Activated CD4-positive, alpha-beta T cell treated with anti-CD3 and anti-CD28 coated beads, Interleukin-2, amount 10 ng/mL, durations not matched to agents 7 days and 5 days (primary cell): ENCODE data around the gene SH3D19. TPM values are rescaled to one million over a fixed set of nuclear protein-coding genes. Genes with fewer than 3 reads are reported as not detected.

Experiments
- CTCF ChIA-PET: fragments of 350-600 bp; sonication (Branson Sonifier 250); formaldehyde crosslinking; loops from one replicate; lab custom pipeline; 2021; ENCODE audit warnings: antibody characterized with exemption; lab: Charles Lee
- POLR2A ChIA-PET: fragments of 350-600 bp; sonication (Branson Sonifier 250); formaldehyde crosslinking; loops from one replicate; lab custom pipeline; 2021; ENCODE audit warnings: antibody characterized with exemption; lab: Charles Lee
- DNase-seq: peaks from one replicate; pipeline ENCODE4 v3.0.0-alpha.2; 2020
- H3K27ac Mint-ChIP-seq: one replicate; pipeline ENCODE4 v1.8.0; 2021; ENCODE audit warnings: mild to moderate bottlenecking, moderate library complexity, mixed read lengths
- H3K27me3 Mint-ChIP-seq: one replicate; pipeline ENCODE4 v1.8.0; 2021; ENCODE audit warnings: mixed read lengths
- H3K36me3 Mint-ChIP-seq: one replicate; pipeline ENCODE4 v1.8.0; 2021; ENCODE audit warnings: low read depth, mixed read lengths
- H3K4me1 Mint-ChIP-seq: one replicate; pipeline ENCODE4 v1.8.0; 2021; ENCODE audit warnings: mixed read lengths
- H3K4me3 Mint-ChIP-seq: one replicate; pipeline ENCODE4 v1.8.0; 2021; ENCODE audit warnings: mild to moderate bottlenecking, moderate library complexity, mixed read lengths
- H3K9me3 Mint-ChIP-seq: one replicate; pipeline ENCODE4 v1.8.0; 2021; ENCODE audit warnings: mixed read lengths
- total RNA-seq, 2 experiments: library from RNA; stranded (reverse); gene quantifications; one replicate each; pipeline ENCODE4 v1.2.3, GENCODE V29; 2021

Gene SH3D19
- total RNA-seq, 2 experiments from 2014 or later: not detected

DNA sequence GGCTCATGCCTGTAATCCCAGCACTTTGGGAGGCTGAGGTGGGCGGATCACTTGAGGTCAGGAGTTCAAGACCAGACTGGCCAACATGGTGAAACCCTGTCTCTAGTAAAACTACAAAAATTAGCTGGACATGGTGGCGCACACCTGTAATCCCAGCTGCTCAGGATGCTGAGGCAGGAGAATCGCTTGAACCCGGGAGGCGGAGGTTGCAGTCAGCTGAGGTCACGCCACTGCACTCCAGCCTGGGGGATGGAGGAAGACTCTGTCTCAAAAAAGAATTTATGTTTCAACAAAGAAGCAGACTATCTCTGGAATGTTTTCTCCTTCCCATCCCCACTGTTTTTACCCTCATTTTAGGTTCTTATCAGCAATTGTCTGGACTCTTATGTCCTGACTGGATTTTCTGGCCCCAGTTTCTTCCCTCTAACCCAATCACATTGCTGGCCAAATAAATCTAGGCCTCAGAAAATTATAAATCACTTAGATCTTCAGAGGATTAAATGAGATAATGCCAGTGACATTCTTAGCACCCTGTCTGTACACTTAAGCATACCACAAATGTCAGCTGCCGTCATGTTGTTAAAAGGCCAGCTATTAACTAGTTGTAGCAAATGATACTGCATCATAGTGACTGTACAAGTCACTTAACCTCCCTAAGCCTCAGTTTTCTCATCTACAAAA is 93.3 kb downstream of the SH3D19 start:
- CTCF ChIA-PET: no interaction called here
- POLR2A ChIA-PET: no interaction called here
- Mint-ChIP-seq H3K36me3 (no peaks in the 10 kb centered on the region), H3K4me3 (no peak overlapping the region), H3K4me1 (no peaks in the 10 kb centered on the region), H3K27me3 (peaks cover 14% of the 10 kb centered on the region), H3K9me3 (no peaks in the 10 kb centered on the region), H3K27ac (no peak overlapping the region)
- DNase-seq: no peak

DNA sequence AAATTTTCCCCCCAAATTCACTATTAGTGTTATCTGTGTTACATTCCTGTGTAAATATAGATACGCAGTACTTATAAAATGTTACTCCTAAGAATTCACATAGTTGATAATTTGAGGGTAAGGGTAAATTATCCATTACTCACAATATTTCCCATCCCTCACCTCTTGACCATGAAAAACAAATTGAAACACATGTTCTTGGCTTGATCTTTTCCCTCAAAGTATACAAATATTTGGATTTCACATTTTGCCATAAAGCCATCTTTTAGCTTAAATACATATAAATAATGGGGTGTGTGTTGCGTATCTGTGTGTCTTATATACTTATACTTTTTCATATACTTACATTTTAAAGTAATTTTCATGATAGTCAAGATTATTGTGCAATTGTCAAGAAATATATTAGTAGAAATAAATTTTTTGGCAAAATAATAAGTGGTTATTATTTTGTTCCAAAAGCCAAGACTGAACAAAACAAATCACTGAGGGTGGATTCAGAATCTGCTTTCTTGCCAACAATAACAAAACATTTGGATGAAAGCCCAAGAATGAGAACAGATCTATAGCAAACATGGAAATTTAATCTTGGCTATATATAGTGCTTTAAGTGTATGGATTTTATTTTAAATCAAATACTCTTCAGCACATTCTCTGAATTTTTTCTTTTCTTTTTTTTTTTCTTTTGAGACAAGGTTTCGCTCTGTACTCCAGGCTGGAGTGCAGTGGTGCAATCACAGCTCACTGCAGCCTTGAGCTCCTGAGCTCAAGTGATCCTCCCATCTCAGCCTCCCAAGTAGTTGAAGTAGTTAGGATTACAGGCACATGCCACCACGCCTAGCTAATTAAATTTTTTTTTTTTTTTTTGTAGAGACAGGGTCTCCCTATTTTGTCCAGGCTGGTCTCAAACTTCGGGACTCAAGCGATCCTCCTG is 97.0 kb downstream of the SH3D19 start:
- no peak overlapping the region for H3K27ac Mint-ChIP-seq
- CTCF ChIA-PET: interaction anchor here (0.6 kb wide), 1 partner anchor 36 kb away, joined by 3 read pairs; no protein-coding TSS in a partner anchor
- no peak for DNase-seq
- H3K9me3 Mint-ChIP-seq: no peaks in the 10 kb centered on the region
- H3K4me1 Mint-ChIP-seq: no peaks in the 10 kb centered on the region
- POLR2A ChIA-PET: no interaction called here
- H3K27me3 Mint-ChIP-seq: peaks cover 23% of the 10 kb centered on the region
- no peaks in the 10 kb centered on the region for H3K36me3 Mint-ChIP-seq
- H3K4me3 Mint-ChIP-seq: no peak overlapping the region

DNA sequence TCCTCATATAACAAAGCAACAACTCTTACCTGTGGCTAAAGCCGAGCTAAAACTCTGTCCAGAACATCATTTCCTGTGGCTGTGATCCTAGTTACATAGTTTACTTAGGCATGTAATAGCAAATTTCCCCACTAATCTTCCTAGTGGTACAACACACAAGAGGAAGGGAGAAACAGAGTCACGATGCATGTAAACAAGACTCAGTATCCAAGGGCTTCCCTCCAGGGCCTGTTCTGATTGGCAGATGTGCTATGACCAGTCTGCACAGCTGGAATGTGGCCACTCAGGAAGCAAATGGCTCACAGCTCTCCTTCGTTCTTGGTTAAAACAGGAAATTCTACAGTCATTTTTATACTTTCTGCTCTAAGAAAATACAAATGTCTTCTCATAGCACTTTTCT is 97.7 kb downstream of the SH3D19 start:
- Mint-ChIP-seq H3K4me3 (no peak overlapping the region), H3K27me3 (peaks cover 23% of the 10 kb centered on the region), H3K27ac (no peak overlapping the region), H3K9me3 (no peaks in the 10 kb centered on the region), H3K4me1 (no peaks in the 10 kb centered on the region), H3K36me3 (no peaks in the 10 kb centered on the region)
- ChIA-PET POLR2A (no interaction called here), CTCF (no interaction called here)
- DNase-seq: no peak

DNA sequence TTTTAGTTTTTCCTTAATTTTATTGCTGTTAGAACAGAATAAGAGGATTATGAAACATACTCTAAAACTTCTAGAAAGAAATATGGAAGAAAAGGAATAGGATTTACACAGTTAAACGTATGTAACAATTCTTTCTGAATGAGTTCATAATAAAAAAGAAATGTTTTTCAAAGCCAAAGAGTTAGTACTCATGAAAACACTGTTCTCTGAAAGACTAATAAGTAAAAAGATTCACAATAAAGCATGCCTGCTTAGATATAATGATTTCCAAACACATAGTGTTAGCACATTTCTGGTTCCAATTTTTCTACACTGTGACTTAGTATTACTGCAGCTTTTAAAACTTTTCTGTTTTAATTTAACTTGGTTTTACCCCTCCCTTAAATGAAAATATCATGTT is 98.2 kb downstream of the SH3D19 start:
- Mint-ChIP-seq H3K4me3 (no peak overlapping the region), H3K27me3 (peaks cover 22% of the 10 kb centered on the region), H3K36me3 (no peaks in the 10 kb centered on the region), H3K27ac (no peak overlapping the region), H3K9me3 (no peaks in the 10 kb centered on the region), H3K4me1 (no peaks in the 10 kb centered on the region)
- POLR2A ChIA-PET: no interaction called here
- no peak for DNase-seq
- CTCF ChIA-PET: no interaction called here

DNA sequence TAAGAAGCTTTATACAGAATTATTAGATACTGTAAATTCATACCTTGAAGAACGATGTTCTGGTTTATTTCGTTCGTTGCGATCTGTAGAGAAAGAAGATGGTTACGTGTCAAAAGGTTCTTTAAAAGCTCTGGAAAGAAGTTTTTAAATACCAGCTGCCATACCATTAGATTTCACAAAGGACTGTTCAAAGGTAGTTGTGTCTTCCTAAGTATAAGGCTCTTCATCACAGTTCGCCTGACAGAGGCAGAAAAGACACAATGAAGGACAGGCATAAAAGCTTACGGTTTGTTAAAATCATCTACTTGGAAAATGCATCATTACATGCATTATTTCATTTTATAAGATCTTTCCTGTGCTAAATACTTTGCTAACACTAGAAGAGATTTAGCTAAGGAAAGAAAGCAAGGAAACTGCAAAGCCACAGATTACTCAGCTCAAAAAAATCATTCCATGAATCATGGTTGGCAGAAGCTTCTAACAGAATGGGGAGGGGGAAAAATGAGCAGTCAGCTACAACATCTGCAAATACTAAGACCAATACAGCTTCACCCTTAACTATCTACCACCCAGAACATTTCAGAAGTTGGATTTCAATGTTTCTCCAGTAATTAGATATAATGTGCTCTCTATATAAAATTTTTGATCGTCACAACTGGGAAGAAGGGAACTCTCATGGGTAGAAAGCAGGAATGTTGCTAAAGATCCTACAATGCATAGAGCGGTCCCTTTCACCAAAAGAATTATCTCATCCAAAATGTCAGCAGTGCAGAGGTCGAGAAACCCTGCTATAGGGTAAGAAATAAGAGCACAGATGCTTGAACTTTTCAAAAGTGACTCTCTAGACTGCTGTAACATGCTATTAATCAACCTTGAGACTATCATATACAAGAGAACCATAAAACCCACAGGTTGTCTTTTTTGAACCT is 99.1 kb downstream of the SH3D19 start:
- POLR2A ChIA-PET: no interaction called here
- Mint-ChIP-seq H3K36me3 (no peaks in the 10 kb centered on the region), H3K27me3 (peaks cover 23% of the 10 kb centered on the region), H3K9me3 (no peaks in the 10 kb centered on the region), H3K4me3 (no peak overlapping the region), H3K27ac (no peak overlapping the region), H3K4me1 (no peaks in the 10 kb centered on the region)
- DNase-seq: no peak
- CTCF ChIA-PET: interaction anchor here (1.1 kb wide), 1 partner anchor 19 kb away, joined by 5 read pairs; no protein-coding TSS in a partner anchor

DNA sequence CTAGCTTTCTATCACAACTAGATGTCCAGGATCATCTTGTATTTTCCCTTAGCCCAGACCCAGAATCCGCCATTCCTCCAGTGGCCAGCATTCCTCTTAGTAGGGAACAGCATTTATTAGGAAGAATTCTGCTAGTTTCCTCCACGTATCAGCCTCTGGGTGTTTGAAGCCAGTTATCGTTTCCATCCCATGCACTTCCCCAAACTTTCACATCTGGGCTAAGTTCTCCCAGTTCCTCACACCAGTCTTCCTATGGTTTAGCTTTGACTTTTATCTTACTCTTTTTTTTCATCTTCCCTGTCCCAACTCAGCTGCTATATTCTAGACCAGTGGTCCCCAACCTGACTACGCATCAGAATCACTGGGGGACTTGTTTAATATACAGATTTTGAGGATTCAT is 101.9 kb downstream of the SH3D19 start:
- Mint-ChIP-seq H3K9me3 (no peaks in the 10 kb centered on the region), H3K27ac (no peak overlapping the region), H3K4me3 (no peak overlapping the region), H3K4me1 (no peaks in the 10 kb centered on the region), H3K36me3 (no peaks in the 10 kb centered on the region), H3K27me3 (peaks cover 32% of the 10 kb centered on the region)
- ChIA-PET POLR2A (no interaction called here), CTCF (interaction anchor here (0.8 to 1.6 kb wide), 2 partner anchors 17 to 71 kb away, joined by 3 read pairs; no protein-coding TSS in a partner anchor)
- no peak for DNase-seq

DNA sequence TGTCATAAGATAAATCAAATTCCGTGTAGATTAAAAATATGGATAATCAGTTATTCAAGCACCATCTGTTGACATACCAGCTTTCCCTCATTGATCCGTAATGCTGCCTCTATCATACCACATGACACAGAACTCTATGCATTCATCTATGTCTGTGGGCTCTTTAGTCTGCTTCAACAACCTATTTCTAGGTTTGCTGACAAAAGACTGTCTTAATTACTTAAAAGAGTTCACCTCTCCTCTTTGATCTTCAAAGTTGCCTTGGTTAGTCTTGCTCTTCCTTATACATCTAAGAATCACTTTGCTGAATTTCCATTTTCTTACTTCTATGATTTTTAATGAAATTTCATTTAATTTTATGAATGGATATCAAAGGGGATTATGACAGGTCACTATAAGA is 105.5 kb downstream of the SH3D19 start:
- POLR2A ChIA-PET: no interaction called here
- H3K27ac Mint-ChIP-seq: no peak overlapping the region
- no peak overlapping the region for H3K4me3 Mint-ChIP-seq
- H3K36me3 Mint-ChIP-seq: no peaks in the 10 kb centered on the region
- DNase-seq: no peak
- CTCF ChIA-PET: no interaction called here
- no peaks in the 10 kb centered on the region for H3K9me3 Mint-ChIP-seq
- peaks cover 19% of the 10 kb centered on the region for H3K27me3 Mint-ChIP-seq
- H3K4me1 Mint-ChIP-seq: no peaks in the 10 kb centered on the region

DNA sequence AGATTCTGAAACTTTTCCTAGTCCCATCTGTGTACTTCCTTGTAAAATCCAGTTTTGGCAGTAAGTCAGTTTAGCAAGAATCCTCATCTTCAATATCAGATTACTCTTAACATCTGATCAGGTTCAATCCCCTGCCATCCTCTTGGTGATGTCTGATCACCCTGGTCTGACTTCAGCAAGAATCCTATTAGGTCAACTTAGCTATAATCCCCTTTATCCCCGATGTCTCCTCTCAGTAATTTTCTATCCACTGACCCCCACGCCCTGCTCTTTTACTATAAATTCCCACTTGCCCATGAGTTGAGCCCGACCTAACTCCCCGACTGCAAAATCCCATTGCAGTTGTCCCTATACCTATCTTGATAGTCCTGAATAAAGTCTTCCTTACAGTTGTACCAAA is 106.3 kb downstream of the SH3D19 start:
- Mint-ChIP-seq H3K27me3 (peaks cover 19% of the 10 kb centered on the region), H3K9me3 (no peaks in the 10 kb centered on the region), H3K36me3 (no peaks in the 10 kb centered on the region), H3K4me3 (no peak overlapping the region), H3K27ac (no peak overlapping the region), H3K4me1 (no peaks in the 10 kb centered on the region)
- ChIA-PET CTCF (no interaction called here), POLR2A (no interaction called here)
- DNase-seq: no peak

DNA sequence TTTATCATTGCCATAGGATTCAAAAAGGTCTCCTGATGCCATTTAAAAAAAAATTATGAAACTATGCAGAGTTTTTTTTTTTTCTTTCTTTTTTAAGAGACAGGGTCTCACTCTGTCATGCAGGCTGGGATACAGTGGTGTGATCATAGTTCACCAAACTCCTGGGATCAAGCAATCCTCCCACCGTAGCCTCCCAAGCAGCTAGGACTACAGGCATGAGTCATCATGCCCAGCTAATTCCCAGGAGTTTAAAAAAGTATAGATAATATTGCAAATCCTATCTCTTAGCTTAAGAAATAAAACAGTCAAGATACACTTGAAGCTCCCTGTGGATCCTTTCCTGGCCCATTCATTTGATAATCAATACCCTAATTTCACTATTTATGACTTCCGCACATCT is 107.1 kb downstream of the SH3D19 start:
- POLR2A ChIA-PET: no interaction called here
- CTCF ChIA-PET: interaction anchor here (0.6 kb wide), 1 partner anchor 92 kb away, joined by 3 read pairs; no protein-coding TSS in a partner anchor
- no peaks in the 10 kb centered on the region for H3K36me3 Mint-ChIP-seq
- no peak overlapping the region for H3K27ac Mint-ChIP-seq
- H3K4me1 Mint-ChIP-seq: no peaks in the 10 kb centered on the region
- no peak for DNase-seq
- no peaks in the 10 kb centered on the region for H3K9me3 Mint-ChIP-seq
- no peak overlapping the region for H3K4me3 Mint-ChIP-seq
- peaks cover 19% of the 10 kb centered on the region for H3K27me3 Mint-ChIP-seq

DNA sequence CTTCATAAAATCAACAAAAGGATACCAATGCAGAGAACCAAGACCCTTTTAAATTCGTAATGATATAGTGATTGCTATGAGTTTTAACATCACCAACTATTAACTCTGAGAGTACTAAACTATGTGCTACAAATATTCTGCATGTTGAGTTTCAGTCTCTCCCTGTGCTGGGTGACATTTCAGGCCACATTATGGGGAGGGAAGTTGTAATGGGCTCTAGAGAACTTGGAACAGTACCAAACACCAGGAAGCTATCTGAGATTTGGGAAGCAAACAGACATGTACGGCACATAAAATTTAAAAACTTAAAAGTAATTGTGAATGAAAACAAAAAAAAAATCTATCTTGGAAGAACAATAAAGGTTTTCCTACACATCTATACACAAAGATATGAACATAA is 108.1 kb downstream of the SH3D19 start:
- ChIA-PET CTCF (interaction anchor here (1.1 kb wide), 1 partner anchor 25 kb away, joined by 6 read pairs; no protein-coding TSS in a partner anchor), POLR2A (no interaction called here)
- H3K27me3 Mint-ChIP-seq: peaks cover 19% of the 10 kb centered on the region
- H3K36me3 Mint-ChIP-seq: no peaks in the 10 kb centered on the region
- no peak for DNase-seq
- H3K27ac Mint-ChIP-seq: no peak overlapping the region
- H3K4me3 Mint-ChIP-seq: no peak overlapping the region
- H3K9me3 Mint-ChIP-seq: no peaks in the 10 kb centered on the region
- no peaks in the 10 kb centered on the region for H3K4me1 Mint-ChIP-seq

DNA sequence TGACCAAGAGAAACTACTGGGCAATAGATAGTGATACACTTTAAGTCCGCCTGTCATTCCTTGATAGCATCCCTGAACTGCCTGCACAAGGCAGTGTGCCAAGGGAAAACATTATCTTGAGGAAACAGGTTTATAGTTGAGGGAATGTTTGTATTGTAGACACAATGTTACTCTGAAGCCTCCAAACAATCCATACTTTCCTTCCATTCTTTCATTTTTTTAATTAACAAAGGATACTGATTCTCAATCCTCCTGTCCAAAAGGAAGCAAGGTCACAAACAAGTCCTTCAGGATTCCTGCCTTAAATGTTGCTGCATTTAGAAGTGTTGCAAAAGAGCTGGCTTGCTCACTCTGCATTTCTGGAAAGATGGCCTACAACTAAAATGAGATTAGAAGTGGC is 110.1 kb downstream of the SH3D19 start:
- H3K27ac Mint-ChIP-seq: no peak overlapping the region
- CTCF ChIA-PET: no interaction called here
- no peaks in the 10 kb centered on the region for H3K36me3 Mint-ChIP-seq
- H3K27me3 Mint-ChIP-seq: peaks cover 16% of the 10 kb centered on the region
- no peaks in the 10 kb centered on the region for H3K4me1 Mint-ChIP-seq
- no peak for DNase-seq
- no peak overlapping the region for H3K4me3 Mint-ChIP-seq
- no peaks in the 10 kb centered on the region for H3K9me3 Mint-ChIP-seq
- POLR2A ChIA-PET: no interaction called here

DNA sequence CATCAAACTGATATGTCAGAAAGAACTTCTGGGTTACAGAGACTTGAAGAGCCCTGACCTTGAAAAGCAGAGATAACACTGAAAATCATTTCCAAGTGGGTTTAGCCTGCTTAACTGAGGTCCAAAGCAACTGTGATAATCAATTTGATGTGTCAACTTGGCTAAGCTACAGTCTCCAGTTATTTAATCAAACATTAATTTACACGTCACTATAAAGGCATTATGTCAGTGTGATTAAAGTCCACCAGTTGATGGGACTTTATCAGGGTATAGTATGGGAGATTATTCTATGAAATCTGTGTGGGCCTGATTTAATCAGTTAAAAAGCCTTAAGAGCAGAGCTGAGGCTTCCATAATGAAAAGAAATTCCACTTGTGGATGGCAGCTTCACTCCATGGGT is 117.5 kb downstream of the SH3D19 start:
- no peak for DNase-seq
- no peaks in the 10 kb centered on the region for H3K9me3 Mint-ChIP-seq
- CTCF ChIA-PET: interaction anchor here (1.5 kb wide), 1 partner anchor 17 kb away, joined by 5 read pairs; no protein-coding TSS in a partner anchor
- H3K36me3 Mint-ChIP-seq: no peaks in the 10 kb centered on the region
- no peak overlapping the region for H3K27ac Mint-ChIP-seq
- POLR2A ChIA-PET: no interaction called here
- no peaks in the 10 kb centered on the region for H3K4me1 Mint-ChIP-seq
- no peak overlapping the region for H3K4me3 Mint-ChIP-seq
- H3K27me3 Mint-ChIP-seq: peaks cover 2% of the 10 kb centered on the region
